Uterus (tissue), 2 donors: Measurements from ENCODE around the gene PTPN14.

ENCODE experiments used
- CTCF ChIP-seq, 4 experiments: fragments of 200-600 bp in 2 of 4; fragments of 450-650 bp in 2 of 4; sonication (generic) in 2 of 4; IDR thresholded peaks; one replicate each; pipeline ENCODE4 v1.5.1; 2016 to 2019; ENCODE audit warnings: antibody characterized with exemption in 4 of 4, mild to moderate bottlenecking in 2 of 4, moderate library complexity in 1 of 4
- POLR2A ChIP-seq, 2 donors: fragments of 450-650 bp; IDR thresholded peaks; one replicate each; pipeline ENCODE4 v1.6.1; 2016; ENCODE audit warnings: antibody characterized with exemption in 2 of 2, mild to moderate bottlenecking in 1 of 2, moderate library complexity in 1 of 2

- no peak for TF ChIP-seq CTCF (IDR thresholded peaks at IDR 0.05)
- no peak for TF ChIP-seq POLR2A (IDR thresholded peaks at IDR 0.05)
Observed at GRCh38 chr1:214416417-214416816, 135.0 kb downstream of the PTPN14 start.
